Measurements from ENCODE around the gene BSPRY.
"Not testable (repeated sequence)": the region's sequence is repeated elsewhere in the genome, so short reads cannot be mapped to it uniquely, and the experiment has no call there.

Gene BSPRY

DNA sequence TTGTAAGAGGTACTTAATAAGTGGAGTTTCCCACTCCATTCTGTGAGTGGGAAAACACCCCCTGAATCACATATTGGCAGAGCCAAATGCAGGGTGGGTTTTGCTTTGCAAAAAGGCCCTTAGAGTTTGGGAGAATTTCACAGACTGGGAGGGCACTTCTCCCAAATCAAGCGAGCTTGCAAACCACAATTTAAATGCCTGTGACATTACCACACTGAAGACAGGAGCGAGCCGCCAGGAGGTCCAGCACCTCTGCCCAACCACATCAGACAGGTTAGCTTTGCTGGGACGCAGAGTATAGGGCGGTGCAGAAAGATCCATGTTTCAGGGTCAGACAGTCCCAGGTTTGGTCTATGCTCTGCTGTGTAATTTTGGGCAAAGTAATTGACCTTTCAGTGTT lies 49.5 kb downstream of the BSPRY start:
- TF ChIP-seq, protein P1, sequence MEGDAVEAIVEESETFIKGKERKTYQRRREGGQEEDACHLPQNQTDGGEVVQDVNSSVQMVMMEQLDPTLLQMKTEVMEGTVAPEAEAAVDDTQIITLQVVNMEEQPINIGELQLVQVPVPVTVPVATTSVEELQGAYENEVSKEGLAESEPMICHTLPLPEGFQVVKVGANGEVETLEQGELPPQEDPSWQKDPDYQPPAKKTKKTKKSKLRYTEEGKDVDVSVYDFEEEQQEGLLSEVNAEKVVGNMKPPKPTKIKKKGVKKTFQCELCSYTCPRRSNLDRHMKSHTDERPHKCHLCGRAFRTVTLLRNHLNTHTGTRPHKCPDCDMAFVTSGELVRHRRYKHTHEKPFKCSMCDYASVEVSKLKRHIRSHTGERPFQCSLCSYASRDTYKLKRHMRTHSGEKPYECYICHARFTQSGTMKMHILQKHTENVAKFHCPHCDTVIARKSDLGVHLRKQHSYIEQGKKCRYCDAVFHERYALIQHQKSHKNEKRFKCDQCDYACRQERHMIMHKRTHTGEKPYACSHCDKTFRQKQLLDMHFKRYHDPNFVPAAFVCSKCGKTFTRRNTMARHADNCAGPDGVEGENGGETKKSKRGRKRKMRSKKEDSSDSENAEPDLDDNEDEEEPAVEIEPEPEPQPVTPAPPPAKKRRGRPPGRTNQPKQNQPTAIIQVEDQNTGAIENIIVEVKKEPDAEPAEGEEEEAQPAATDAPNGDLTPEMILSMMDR (IDR thresholded peaks at IDR 0.05; ENCODE audit: extremely low read depth, insufficient read depth, missing control alignments): no peak
- DNase-seq (ENCODE audit: low spot score): no peak
- in situ Hi-C loops (cut with MboI; ENCODE audit: low pct_unique_long_range_greater_than_20kb, low sequenced_read_pairs, unreplicated experiment): no loop called here

DNA sequence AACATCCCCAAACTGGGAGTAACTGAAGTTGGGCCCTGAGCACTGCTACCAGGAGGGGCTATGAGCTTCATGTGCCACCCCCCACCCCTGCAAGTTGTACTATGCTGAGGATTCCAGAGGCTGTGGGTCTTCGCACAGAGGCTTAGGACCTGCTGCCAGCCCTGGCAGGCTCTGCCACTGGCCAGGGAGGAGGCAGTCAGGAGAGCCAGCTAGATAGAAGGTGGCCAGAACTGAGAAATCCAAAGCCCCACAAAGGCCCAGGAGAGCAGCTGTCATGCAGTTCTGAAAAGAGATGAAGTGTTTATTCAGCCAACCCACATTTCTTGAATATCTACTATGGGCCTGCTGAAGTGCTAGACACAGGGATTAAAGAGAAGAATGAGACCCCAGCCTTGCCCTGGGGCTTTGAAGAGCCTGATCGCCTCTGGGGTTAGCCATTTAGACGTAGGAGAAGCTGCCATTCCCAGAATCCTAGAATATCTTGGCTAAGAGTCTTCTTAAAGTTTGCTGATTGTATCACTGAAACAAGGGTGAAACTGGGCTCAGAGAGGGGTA lies 50.4 kb downstream of the BSPRY start:
- DNase-seq (ENCODE audit: low spot score): no peak
- in situ Hi-C loops (cut with MboI; ENCODE audit: low pct_unique_long_range_greater_than_20kb, low sequenced_read_pairs, unreplicated experiment): no loop called here
- TF ChIP-seq, protein P1 (IDR thresholded peaks at IDR 0.05; ENCODE audit: extremely low read depth, insufficient read depth, missing control alignments): no peak

DNA sequence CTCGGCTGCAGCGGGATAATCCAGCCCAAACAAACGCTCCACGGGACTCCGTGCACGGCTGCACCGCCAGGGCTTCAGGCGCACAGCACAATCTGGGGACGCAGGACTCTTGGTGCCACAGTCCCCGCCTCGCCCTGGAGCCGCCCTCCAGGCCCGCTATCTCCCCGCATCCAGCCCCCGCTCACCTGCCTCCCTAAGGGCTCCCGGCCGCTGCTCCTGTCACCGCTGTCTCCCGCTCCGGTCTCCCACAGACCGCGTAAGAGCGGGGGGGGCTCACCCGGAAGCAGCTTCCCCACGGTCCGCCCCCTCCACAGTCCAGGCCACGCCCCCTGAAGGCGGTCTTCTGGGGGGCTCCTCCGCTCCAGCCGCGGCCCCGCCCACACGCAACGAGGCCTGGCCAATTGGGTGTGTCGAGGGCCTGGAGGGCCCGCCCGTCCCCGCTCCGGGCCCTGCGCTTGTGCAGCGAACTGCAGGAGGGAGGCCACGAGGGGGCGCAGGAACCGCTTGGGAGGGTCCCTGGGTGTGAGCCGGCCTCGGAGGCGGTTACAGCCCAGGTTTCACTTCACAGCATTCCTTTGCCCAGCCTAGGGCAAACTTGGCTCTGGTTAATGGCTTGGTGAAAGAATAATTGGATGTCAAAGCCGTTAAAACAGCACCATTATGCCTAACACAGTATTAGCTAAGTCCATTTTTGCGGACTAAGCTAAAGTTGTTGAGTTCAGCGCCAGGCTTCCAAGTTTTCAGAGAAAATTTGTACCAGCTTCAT lies 51.9 kb downstream of the BSPRY start, which contains the start of gene ALAD:
TSS of gene ALAD (minus strand) at position 258 of the 766 bp plus-strand sequence. CDS start 7,725 bp downstream, outside the sequence.
- in situ Hi-C loops (cut with MboI; ENCODE audit: low pct_unique_long_range_greater_than_20kb, low sequenced_read_pairs, unreplicated experiment): no loop called here
- DNase-seq (ENCODE audit: low spot score): peak; percentile 99
- TF ChIP-seq, protein P1 (IDR thresholded peaks at IDR 0.05; ENCODE audit: extremely low read depth, insufficient read depth, missing control alignments): peak; percentile 98

DNA sequence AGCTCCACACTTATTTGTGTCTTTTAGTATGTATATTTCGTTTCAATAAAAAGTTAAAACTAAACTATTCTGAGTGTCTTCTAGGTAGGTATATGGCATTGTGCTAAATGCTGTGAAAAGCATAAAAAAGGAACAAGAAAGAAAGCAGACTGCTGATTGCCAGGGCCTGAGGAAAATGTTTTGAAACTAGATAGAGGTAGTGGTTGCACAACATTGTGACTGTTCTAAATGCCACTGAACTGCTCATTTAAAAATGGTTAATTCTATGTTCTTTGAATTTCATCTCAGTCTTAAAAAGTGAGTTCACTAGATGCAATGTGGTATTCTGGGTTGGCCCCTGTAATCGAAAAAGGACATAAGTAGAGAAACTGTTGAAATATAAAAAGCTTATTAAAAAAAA lies 54.3 kb downstream of the BSPRY start:
- no peak for DNase-seq (ENCODE audit: low spot score)
- TF ChIP-seq, protein P1 (IDR thresholded peaks at IDR 0.05; ENCODE audit: extremely low read depth, insufficient read depth, missing control alignments): no peak
- in situ Hi-C loops (cut with MboI; ENCODE audit: low pct_unique_long_range_greater_than_20kb, low sequenced_read_pairs, unreplicated experiment): no loop called here

GRCh38 chr9:113406353-113406752 lies 57.0 kb downstream of the BSPRY start:
- in situ Hi-C loops (cut with MboI; ENCODE audit: low pct_unique_long_range_greater_than_20kb, low sequenced_read_pairs, unreplicated experiment); DNase-seq (ENCODE audit: low spot score): not testable (repeated sequence)

DNA sequence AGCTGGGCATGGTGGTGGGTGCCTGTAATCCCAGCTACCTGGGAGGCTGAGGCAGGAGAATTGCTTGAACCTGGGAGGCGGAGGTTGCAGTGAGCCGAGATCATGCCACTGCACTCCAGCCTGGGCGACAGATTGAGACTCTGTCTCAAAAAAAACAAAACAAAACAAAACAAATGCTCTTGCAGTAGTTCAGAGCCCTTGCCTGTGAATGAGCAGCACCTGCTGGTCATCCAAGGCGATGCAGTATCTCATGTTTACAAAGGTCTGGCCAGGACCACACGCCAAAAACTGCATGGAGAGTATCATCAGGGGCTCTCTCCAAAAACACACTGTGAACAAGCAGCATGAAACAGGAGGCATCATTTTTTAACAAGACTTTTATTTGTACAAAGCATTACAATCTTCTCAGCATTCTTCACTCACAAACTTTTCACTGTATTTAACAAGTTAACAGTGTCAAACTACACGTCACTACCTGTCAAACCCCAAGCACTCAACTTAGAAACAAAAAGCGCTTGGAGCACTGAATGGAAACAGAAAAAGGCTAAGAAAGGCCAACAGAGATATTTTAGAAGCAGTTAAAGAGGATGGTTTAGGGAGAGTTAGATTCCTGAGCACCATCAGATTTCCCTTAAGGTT lies 57.7 kb downstream of the BSPRY start:
- in situ Hi-C loops (cut with MboI; ENCODE audit: low pct_unique_long_range_greater_than_20kb, low sequenced_read_pairs, unreplicated experiment): not testable (repeated sequence)
- TF ChIP-seq, protein P1 (IDR thresholded peaks at IDR 0.05; ENCODE audit: extremely low read depth, insufficient read depth, missing control alignments): peak; percentile 89
- DNase-seq (ENCODE audit: low spot score): peak; percentile 56

GRCh38 chr9:113409481-113409880 lies 60.1 kb downstream of the BSPRY start:
- TF ChIP-seq, protein P1 (IDR thresholded peaks at IDR 0.05; ENCODE audit: extremely low read depth, insufficient read depth, missing control alignments): no peak
- DNase-seq (ENCODE audit: low spot score): no peak
- in situ Hi-C loops (cut with MboI; ENCODE audit: low pct_unique_long_range_greater_than_20kb, low sequenced_read_pairs, unreplicated experiment): no loop called here

All from GM13977 (cell line).